Astrocyte of the cerebellum (primary cell): ENCODE results near the gene ING3.

Experiments
- DNase-seq: peaks from one replicate; pipeline ENCODE4 v3.0.0-alpha.2; 2011; ENCODE audit warnings: low read depth
- H3K4me3 ChIP-seq: 2 replicates; pipeline ENCODE4 v1.5.1; 2011; ENCODE audit warnings: mild to moderate bottlenecking, low read depth, low read length, moderate library complexity
- in situ Hi-C: cut with HindIII; loops from 2 replicates; pipeline ENCODE4 v1.10.0; 2017; ENCODE audit warnings: low sequenced_read_pairs
- TF ChIP-seq, protein P1 (sequence below): IDR thresholded peaks from 2 replicates; pipeline ENCODE4 v1.5.1; 2012; ENCODE audit warnings: low read length, low read depth, moderate library complexity, mild to moderate bottlenecking; ENCODE audit errors: missing control alignments

ING3 gene

DNA sequence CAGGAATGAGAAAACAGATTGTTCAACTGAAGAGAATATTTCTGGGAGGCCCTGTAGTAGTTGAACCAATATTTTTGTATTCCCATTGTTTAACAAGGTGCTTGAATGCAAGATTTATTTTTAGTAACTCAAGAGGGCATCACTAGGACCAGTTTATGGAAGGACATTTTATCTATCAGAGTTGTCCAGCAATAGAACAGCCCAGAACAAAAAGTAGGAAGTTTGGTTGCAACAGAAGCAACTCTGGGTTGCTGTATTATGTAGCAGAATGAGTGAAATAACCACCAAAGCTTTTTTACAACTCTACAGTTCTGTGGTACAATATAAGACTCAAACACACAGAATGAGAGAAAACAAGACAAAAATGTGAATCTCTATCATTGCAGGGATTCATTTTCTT is 72.6 kb downstream of the ING3 start:
- DNase-seq, result no peak
- in situ Hi-C loops, result no loop called here
- TF ChIP-seq, protein P1, sequence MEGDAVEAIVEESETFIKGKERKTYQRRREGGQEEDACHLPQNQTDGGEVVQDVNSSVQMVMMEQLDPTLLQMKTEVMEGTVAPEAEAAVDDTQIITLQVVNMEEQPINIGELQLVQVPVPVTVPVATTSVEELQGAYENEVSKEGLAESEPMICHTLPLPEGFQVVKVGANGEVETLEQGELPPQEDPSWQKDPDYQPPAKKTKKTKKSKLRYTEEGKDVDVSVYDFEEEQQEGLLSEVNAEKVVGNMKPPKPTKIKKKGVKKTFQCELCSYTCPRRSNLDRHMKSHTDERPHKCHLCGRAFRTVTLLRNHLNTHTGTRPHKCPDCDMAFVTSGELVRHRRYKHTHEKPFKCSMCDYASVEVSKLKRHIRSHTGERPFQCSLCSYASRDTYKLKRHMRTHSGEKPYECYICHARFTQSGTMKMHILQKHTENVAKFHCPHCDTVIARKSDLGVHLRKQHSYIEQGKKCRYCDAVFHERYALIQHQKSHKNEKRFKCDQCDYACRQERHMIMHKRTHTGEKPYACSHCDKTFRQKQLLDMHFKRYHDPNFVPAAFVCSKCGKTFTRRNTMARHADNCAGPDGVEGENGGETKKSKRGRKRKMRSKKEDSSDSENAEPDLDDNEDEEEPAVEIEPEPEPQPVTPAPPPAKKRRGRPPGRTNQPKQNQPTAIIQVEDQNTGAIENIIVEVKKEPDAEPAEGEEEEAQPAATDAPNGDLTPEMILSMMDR, result no peak
- no peak overlapping the region for H3K4me3 ChIP-seq

DNA sequence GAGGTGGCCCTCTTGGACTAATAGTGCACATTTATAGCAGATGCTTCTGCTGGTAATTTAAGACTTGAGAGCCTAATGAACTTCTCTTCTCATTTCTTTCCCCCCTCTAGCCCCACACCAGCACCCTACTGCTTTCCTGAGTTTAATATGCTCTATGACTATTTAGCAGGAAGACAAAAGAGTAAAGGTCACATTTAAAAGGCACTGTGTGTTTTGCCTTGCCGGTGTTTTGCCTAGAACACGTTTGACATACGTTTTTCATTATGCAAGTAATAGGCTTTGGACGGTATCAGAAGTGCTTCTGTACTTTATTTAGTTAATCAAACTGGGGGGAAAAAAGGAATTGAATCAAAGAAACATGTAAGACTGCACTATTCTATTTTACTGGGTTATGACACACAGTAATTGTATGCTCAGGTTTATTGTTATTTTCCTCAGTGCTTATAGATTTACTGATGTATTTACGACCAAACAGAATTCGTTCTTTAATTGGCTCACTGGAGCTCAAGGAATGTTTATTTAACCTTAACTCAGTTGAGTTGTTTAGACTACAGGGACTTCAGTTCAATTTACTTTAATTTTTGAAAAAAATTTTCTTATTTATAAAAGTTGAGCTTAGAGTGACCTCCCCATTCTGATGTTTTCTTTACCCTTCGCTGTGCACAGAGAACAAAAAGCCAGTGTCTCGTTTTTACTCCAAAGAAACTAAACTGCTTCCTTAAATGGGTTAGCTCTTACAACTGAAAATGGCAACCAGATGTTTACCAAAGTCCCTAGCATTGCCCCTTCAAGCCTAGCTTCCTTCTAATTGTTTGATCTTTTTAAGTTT is 73.3 kb downstream of the ING3 start:
- no peak for DNase-seq
- TF ChIP-seq, protein P1, result no peak
- in situ Hi-C loops, result no loop called here
- H3K4me3 ChIP-seq, result no peak overlapping the region

DNA sequence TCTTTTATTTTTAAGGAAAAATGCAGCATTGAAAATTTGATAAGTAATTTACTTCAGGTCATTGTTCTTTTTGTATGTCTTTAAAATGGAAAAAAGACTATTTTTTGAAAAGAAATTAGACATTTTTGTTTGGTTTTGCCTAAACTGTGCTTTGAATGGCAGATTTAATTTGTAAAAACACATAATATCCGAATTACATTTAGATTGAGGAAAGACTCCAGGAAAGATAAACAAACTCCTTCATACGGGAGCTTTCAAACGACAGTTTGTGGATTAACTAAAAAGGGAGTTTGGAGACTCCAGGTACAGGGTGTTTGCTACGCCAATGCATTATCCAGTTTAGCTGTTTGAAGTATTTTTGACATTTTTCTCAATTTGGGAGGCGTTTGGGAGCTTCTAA is 74.0 kb downstream of the ING3 start:
- in situ Hi-C loops, result loop anchor here (5.0 kb wide), 1 partner anchor 32 kb away; no protein-coding TSS in a partner anchor
- no peak overlapping the region for H3K4me3 ChIP-seq
- TF ChIP-seq, protein P1, result no peak
- no peak for DNase-seq

DNA sequence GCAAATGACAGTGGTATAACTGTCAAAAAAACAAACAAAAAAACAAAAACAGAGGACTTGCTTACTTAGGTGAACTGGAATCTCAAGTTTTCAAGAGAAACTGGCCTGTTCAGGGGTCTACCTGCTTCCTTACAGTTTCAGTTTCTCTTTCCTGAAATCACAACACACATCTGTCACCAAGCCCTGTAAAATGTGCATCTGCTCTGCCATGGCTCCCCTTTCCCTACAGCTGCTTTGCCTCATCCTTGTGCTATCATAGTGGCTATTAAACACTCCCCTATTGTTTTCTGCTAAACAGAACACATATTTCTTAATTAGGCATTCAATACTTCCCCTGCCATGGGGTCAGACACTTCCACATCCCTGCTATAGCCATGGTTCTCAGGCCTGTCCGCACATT is 75.6 kb downstream of the ING3 start:
- TF ChIP-seq, protein P1, result no peak
- no peak for DNase-seq
- in situ Hi-C loops, result loop anchor here (5.0 kb wide), 1 partner anchor 34 kb away; no protein-coding TSS in a partner anchor
- no peak overlapping the region for H3K4me3 ChIP-seq

DNA sequence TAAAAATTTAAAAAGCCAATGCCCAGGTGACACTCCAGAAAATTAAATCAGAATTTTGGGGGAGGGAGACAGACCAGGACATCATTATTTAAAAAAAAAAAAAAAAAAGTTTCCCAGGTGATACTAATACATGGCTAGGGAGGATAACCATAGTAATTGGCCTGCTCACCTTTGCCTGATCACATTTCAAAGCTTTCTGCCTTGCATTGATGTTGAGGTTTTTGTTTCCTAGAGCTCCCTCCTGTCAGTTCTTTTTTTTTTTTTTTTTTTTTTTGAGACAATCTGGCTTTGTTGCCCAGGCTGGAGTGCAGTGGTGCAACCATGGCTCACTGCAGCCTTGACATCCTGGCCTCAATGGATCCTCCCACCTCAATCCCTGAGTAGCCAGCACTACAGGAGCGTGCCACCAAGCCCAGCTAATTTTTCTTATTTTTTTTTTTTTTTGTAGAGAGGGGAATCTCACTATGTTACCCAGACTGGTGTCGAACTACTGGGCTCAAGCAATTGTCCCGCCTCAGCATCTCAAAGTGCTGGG is 76.1 kb downstream of the ING3 start:
- in situ Hi-C loops, result loop anchor here (5.0 kb wide), 1 partner anchor 34 kb away; no protein-coding TSS in a partner anchor
- no peak overlapping the region for H3K4me3 ChIP-seq
- TF ChIP-seq, protein P1, result no peak
- DNase-seq, result no peak
